ENCODE measurements around the gene ARHGEF7.

GRCh38 chr13:111262715-111263114, 147.6 kb downstream of the ARHGEF7 start:
- TF ChIP-seq, protein P1, sequence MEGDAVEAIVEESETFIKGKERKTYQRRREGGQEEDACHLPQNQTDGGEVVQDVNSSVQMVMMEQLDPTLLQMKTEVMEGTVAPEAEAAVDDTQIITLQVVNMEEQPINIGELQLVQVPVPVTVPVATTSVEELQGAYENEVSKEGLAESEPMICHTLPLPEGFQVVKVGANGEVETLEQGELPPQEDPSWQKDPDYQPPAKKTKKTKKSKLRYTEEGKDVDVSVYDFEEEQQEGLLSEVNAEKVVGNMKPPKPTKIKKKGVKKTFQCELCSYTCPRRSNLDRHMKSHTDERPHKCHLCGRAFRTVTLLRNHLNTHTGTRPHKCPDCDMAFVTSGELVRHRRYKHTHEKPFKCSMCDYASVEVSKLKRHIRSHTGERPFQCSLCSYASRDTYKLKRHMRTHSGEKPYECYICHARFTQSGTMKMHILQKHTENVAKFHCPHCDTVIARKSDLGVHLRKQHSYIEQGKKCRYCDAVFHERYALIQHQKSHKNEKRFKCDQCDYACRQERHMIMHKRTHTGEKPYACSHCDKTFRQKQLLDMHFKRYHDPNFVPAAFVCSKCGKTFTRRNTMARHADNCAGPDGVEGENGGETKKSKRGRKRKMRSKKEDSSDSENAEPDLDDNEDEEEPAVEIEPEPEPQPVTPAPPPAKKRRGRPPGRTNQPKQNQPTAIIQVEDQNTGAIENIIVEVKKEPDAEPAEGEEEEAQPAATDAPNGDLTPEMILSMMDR (conservative IDR thresholded peaks at IDR 0.05; ENCODE audit: low read depth in 2 of 2), result no peak
- TF ChIP-seq POLR2AphosphoS5 (IDR thresholded peaks at IDR 0.05; ENCODE audit: low read depth) (no peak), ZNF114 (CRISPR knock-in tag; IDR thresholded peaks at IDR 0.05) (no peak), REST (IDR thresholded peaks at IDR 0.05; ENCODE audit: unreplicated experiment) (no peak), EZH2phosphoT487 (IDR thresholded peaks at IDR 0.05; ENCODE audit: unreplicated experiment) (no peak), CREB1 (CRISPR knock-in tag; IDR thresholded peaks at IDR 0.05; ENCODE audit: low read depth) (no peak), ETS1 (IDR thresholded peaks at IDR 0.05) (no peak)

Measured in GM23338 (cell line).